OCI-LY1 (cell line): ENCODE data around the gene CENPS.
A peak's percentile ranks its signal among the peaks of the same experiment; 100 is the strongest.

Source experiments
- H2AFZ ChIP-seq: fragments of 200-600 bp; sonication (generic), shearing (Covaris generic); 2 replicates; pipeline ENCODE4 v1.6.0; 2014; ENCODE audit warnings: antibody characterized with exemption, mild to moderate bottlenecking, low read length
- H3F3A ChIP-seq: fragments of 200-600 bp; sonication (generic), shearing (Covaris generic); 2 replicates; pipeline ENCODE4 v1.6.0; 2014; ENCODE audit warnings: mild to moderate bottlenecking, antibody characterized with exemption, low read length, moderate library complexity; ENCODE audit not compliant: insufficient read depth
- H3K27ac ChIP-seq: fragments of 200-600 bp; sonication (generic); 2 replicates; pipeline ENCODE4 v1.5.1; 2014; ENCODE audit warnings: low read length, mixed run types, mild to moderate bottlenecking, low read depth; ENCODE audit not compliant: poor library complexity, severe bottlenecking
- H3K27me3 ChIP-seq: fragments of 200-600 bp; sonication (generic); 2 replicates; pipeline ENCODE4 v1.6.0; 2014; ENCODE audit warnings: antibody characterized with exemption, mild to moderate bottlenecking, low read length, moderate library complexity; ENCODE audit not compliant: insufficient read depth
- H3K36me3 ChIP-seq: fragments of 200-600 bp; sonication (generic); 2 replicates; pipeline ENCODE4 v1.6.1; 2014; ENCODE audit warnings: mild to moderate bottlenecking, antibody characterized with exemption, low read length, moderate library complexity, mixed read lengths; ENCODE audit not compliant: insufficient read depth
- H3K4me1 ChIP-seq: fragments of 200-600 bp; sonication (generic); 2 replicates; pipeline ENCODE4 v1.5.1; 2014; ENCODE audit warnings: mild to moderate bottlenecking, low read length, moderate library complexity; ENCODE audit not compliant: insufficient read depth, severe bottlenecking
- H3K4me2 ChIP-seq: fragments of 200-600 bp; sonication (generic), shearing (Covaris generic); 2 replicates; pipeline ENCODE4 v1.6.1; 2014; ENCODE audit warnings: low read length
- H3K4me3 ChIP-seq: fragments of 200-600 bp; sonication (generic); 2 replicates; pipeline ENCODE4 v1.5.1; 2014; ENCODE audit warnings: low read length, low read depth, mild to moderate bottlenecking, mixed read lengths; ENCODE audit not compliant: poor library complexity, severe bottlenecking
- H3K79me2 ChIP-seq: fragments of 200-600 bp; shearing (Covaris generic); 2 replicates; pipeline ENCODE4 v1.6.1; 2016; ENCODE audit warnings: mixed run types, low read length, mixed read lengths; ENCODE audit not compliant: insufficient read depth
- H3K9ac ChIP-seq: fragments of 200-600 bp; sonication (generic), shearing (Covaris generic); 2 replicates; pipeline ENCODE4 v1.6.1; 2014; ENCODE audit warnings: mild to moderate bottlenecking, low read length, mixed read lengths
- H3K9me2 ChIP-seq: fragments of 200-600 bp; sonication (generic), shearing (Covaris generic); 2 replicates; pipeline ENCODE4 v1.6.1; 2014; ENCODE audit warnings: low read depth, mild to moderate bottlenecking, low read length, mixed read lengths
- H3K9me3 ChIP-seq: fragments of 200-600 bp; shearing (Covaris generic); 2 replicates; pipeline ENCODE4 v1.6.1; 2014; ENCODE audit warnings: low read length, mixed read lengths
- H4K20me1 ChIP-seq: fragments of 200-600 bp; sonication (generic), shearing (Covaris generic); 2 replicates; pipeline ENCODE4 v1.6.0; 2016; ENCODE audit warnings: mild to moderate bottlenecking, low read length; ENCODE audit not compliant: insufficient read depth
- EZH2 ChIP-seq: fragments of 200-600 bp; sonication (generic), shearing (Covaris generic); IDR thresholded peaks from 2 replicates; pipeline ENCODE4 v1.8.0; 2017; ENCODE audit warnings: borderline replicate concordance, mixed run types, mild to moderate bottlenecking, antibody characterized with exemption, low read length, moderate library complexity, mixed read lengths
- TF ChIP-seq, protein P1 (sequence below): fragments of 200-600 bp; sonication (generic), shearing (Covaris generic); IDR thresholded peaks from 2 replicates; pipeline ENCODE4 v1.5.1; 2017; ENCODE audit warnings: mild to moderate bottlenecking, antibody characterized with exemption, low read length, moderate library complexity, mixed read lengths

CENPS gene

DNA sequence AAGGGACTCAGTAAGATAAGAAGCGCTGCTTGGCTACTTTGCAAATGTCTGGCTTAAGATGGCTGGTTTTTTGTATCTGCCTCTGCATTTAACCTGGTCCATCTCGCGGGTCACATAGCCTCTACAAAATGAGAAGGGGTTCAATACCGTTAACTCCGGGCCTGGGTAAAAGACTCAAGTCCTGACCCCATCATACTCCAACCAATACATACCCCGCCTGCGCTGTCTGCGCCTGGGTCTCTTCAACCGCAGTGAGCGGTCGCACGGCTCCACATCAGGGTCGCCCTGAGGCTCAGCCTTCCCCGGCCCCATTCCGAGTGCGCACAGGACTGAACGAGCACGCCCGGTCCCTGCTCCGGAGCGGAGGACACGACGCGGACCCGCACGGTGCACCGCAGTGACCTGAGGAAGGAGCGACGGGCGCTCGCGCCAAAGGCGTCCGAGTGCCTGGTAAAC, 31.9 kb upstream of the CENPS start:
- Histone ChIP-seq H3K4me2 (peak overlapping the region; percentile 68), H3F3A (no peaks in the 10 kb centered on the region)

DNA sequence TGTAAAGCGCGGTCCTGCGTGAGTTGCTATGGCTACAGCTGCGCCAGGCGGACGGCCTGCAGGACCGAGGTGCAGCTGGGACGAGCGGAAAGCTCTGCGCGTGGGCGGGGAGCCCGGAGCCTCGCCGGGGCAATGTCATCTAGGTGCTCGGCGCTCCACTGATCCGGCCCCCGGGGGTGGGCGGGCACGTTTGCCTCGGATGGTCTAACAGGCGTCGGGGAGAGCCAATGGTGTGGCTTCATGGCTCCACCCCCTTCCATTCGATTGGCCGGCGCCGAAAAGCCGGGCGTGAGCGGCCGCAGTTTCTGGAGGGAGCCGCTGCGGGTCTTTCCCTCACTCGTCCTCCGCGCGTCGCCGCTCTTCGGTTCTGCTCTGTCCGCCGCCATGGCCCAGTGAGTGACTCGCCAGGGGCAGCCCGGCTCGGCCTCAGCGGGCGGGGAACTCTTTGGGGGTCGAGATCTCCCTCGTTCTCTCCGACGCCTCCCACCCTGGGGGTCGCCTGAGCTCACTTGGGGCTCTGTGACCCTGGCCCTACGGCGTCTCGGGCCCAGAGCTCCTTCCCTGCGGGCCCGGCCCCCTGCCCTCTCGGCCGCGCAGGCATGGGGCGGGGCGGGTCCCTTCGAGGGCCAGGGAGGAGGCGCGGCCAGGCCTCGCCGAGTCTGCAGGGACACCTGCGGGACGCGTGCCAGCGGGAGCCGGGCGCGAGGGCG, 31.3 kb upstream of the CENPS start, which contains the start of gene PGD:
TSS of gene PGD (plus strand) at position 331 of the 710 bp plus-strand sequence. CDS start at position 385, 54 bp downstream.
- peaks cover 17% of the 10 kb centered on the region for H3K4me1 ChIP-seq
- H2AFZ ChIP-seq: peak within 1 kb of the TSS; percentile 3; the same call in 1 of the 2 replicates
- H3K79me2 ChIP-seq: no peaks in the 10 kb centered on the region

More for the DNA sequence above, 31.9 kb upstream of the CENPS start:
- no peak for TF ChIP-seq EZH2
- TF ChIP-seq, protein P1, sequence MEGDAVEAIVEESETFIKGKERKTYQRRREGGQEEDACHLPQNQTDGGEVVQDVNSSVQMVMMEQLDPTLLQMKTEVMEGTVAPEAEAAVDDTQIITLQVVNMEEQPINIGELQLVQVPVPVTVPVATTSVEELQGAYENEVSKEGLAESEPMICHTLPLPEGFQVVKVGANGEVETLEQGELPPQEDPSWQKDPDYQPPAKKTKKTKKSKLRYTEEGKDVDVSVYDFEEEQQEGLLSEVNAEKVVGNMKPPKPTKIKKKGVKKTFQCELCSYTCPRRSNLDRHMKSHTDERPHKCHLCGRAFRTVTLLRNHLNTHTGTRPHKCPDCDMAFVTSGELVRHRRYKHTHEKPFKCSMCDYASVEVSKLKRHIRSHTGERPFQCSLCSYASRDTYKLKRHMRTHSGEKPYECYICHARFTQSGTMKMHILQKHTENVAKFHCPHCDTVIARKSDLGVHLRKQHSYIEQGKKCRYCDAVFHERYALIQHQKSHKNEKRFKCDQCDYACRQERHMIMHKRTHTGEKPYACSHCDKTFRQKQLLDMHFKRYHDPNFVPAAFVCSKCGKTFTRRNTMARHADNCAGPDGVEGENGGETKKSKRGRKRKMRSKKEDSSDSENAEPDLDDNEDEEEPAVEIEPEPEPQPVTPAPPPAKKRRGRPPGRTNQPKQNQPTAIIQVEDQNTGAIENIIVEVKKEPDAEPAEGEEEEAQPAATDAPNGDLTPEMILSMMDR: no peak
- H3K4me1 ChIP-seq: peaks cover 17% of the 10 kb centered on the region
- H3K36me3 ChIP-seq: peaks cover 17% of the 10 kb centered on the region; the same call in 1 of the 2 replicates
- H3K9me2 ChIP-seq: no peaks in the 10 kb centered on the region
- H3K9me3 ChIP-seq: 0 out of 2 replicates have a peak, but pooled peaks cover 4% of the 10 kb centered on the region
- peak overlapping the region; percentile 3; the same call in 1 of the 2 replicates for H2AFZ ChIP-seq
- peak overlapping the region; percentile 41 for H3K27ac ChIP-seq
- H3K27me3 ChIP-seq: no peaks in the 10 kb centered on the region
- H3K9ac ChIP-seq: peak overlapping the region; percentile 55
- no peaks in the 10 kb centered on the region for H3K79me2 ChIP-seq
- peak overlapping the region; percentile 67 for H3K4me3 ChIP-seq
- H4K20me1 ChIP-seq: no peaks in the 10 kb centered on the region

DNA sequence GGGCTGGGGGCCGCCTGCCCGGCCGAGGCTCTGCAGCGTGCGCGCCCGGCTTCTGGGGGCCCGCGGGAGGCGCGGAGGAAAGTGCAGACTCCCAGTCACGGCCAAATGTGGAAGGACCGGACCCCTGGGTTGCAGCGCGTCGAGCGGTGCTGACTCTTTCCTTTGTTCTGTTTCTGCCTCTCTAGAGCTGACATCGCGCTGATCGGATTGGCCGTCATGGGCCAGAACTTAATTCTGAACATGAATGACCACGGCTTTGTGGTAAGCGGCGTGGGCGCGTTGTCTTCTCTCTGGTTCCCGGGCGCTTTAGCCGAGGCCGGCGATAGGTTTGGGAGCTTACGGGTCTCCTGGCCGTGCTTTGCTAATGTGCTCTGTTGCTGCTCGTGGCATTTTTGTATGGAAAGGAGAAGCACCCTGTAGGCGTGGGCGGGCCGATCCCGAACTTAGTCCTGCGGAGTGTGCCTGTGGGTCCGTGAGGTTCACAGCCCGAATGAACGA, 30.7 kb upstream of the CENPS start:
- Histone ChIP-seq H3K79me2 (no peaks in the 10 kb centered on the region), H4K20me1 (no peaks in the 10 kb centered on the region), H3K36me3 (peaks cover 29% of the 10 kb centered on the region), H3K4me2 (peak overlapping the region; percentile 82), H3K4me3 (peak overlapping the region; percentile 67), H3K27ac (no peak overlapping the region), H3K9me2 (no peaks in the 10 kb centered on the region), H2AFZ (no peak overlapping the region), H3K27me3 (no peaks in the 10 kb centered on the region), H3K9me3 (no peaks in the 10 kb centered on the region), H3K4me1 (peaks cover 17% of the 10 kb centered on the region), H3F3A (no peaks in the 10 kb centered on the region), H3K9ac (peak overlapping the region; percentile 71)
- no peak for TF ChIP-seq EZH2
- TF ChIP-seq, protein P1: no peak

More for the DNA sequence above, 31.3 kb upstream of the CENPS start, which contains the start of gene PGD:
- TF ChIP-seq, protein P1: no peak
- Histone ChIP-seq H3K36me3 (peaks cover 23% of the 10 kb centered on the region), H3F3A (no peaks in the 10 kb centered on the region), H3K9me3 (0 out of 2 replicates have a peak, but pooled peaks cover 4% of the 10 kb centered on the region), H4K20me1 (no peaks in the 10 kb centered on the region), H3K27ac (peak within 1 kb of the TSS; percentile 41), H3K4me3 (peak within 1 kb of the TSS; percentile 67), H3K4me2 (peak within 1 kb of the TSS; percentile 82), H3K9ac (peak within 1 kb of the TSS; percentile 71), H3K9me2 (no peaks in the 10 kb centered on the region), H3K27me3 (no peaks in the 10 kb centered on the region)
